ENCODE data around the gene CFDP1. TPM values are rescaled to one million over a fixed set of nuclear protein-coding genes. Genes with fewer than 3 reads are reported as not detected.

CFDP1 gene
- total RNA-seq, 1 donor from 2014 or later = 49.0 TPM

- no peaks in the 10 kb centered on the region for H3K27me3 ChIP-seq
- H3K4me3 ChIP-seq = no peak overlapping the region
- no peak for DNase-seq
- intact Hi-C loops (cut with DNase I) = no loop called here
- H3K4me1 ChIP-seq = peaks cover 6% of the 10 kb centered on the region
- no peak overlapping the region for H3K27ac ChIP-seq
- H3K9me3 ChIP-seq = no peaks in the 10 kb centered on the region
- H3K36me3 ChIP-seq = peaks cover 36% of the 10 kb centered on the region
- TF ChIP-seq, protein P1, sequence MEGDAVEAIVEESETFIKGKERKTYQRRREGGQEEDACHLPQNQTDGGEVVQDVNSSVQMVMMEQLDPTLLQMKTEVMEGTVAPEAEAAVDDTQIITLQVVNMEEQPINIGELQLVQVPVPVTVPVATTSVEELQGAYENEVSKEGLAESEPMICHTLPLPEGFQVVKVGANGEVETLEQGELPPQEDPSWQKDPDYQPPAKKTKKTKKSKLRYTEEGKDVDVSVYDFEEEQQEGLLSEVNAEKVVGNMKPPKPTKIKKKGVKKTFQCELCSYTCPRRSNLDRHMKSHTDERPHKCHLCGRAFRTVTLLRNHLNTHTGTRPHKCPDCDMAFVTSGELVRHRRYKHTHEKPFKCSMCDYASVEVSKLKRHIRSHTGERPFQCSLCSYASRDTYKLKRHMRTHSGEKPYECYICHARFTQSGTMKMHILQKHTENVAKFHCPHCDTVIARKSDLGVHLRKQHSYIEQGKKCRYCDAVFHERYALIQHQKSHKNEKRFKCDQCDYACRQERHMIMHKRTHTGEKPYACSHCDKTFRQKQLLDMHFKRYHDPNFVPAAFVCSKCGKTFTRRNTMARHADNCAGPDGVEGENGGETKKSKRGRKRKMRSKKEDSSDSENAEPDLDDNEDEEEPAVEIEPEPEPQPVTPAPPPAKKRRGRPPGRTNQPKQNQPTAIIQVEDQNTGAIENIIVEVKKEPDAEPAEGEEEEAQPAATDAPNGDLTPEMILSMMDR (IDR thresholded peaks at IDR 0.05) = no peak
- no peak for ATAC-seq
Measured at GRCh38 chr16:75298267-75298666, 135.0 kb downstream of the CFDP1 start.

DNA sequence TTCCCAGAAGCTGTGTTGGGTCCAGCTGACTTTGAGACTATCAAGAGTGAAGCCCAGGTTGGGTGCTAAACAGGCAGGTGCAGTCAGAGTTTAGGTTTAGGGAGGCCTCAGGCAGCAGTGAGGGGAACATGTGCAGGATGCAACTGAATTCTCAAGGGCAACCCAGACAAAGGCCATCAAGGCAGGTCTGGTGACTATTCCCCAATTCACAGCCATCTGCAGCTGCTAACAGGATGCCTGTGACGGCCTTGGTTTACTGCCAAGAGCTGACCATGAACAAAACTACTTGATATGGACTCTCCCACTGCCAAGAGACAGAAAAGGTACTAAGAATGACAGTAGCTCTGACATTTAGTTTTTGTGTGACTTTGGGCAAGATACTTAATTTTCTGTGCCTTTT, 136.7 kb downstream of the CFDP1 start:
- Histone ChIP-seq H3K27ac (no peak overlapping the region), H3K27me3 (no peaks in the 10 kb centered on the region), H3K4me3 (no peak overlapping the region), H3K36me3 (peaks cover 41% of the 10 kb centered on the region), H3K9me3 (no peaks in the 10 kb centered on the region), H3K4me1 (peaks cover 6% of the 10 kb centered on the region)
- TF ChIP-seq, protein P1 (IDR thresholded peaks at IDR 0.05) = no peak
- ATAC-seq = no peak
- intact Hi-C loops (cut with DNase I) = no loop called here
- DNase-seq = no peak

DNA sequence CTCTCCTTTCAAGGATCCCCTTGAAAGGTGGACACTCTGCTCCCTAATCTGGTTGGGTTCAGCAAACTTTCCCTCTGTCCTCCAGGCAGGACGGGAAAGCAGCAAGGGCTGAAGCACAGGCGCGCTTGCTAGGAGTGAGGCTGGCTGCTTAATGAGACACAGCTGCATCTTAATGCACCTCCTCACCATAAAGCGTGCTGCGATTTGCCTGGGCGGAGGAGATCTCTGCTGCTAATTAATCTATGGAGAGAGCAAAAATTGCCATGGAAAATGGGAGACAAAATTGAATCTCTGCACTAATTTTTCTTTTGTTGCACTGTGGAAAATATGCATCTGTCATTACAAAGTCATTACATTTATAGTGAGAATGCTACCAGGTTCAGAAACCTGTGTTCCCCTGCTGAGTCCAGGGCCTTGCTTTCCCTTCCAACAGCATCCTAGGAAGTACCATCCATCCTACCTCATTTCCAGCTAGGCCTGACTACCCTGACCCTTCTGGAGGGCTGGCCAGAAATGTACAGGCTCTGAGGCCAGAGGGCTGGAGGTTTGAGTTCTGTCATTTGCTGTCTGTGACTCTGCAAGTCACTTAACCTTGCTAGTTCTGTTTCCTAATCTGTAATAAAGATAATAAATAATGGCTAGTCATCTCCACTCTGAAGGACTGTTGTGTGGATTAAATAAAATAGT, 138.4 kb downstream of the CFDP1 start:
- DNase-seq (no peak), ATAC-seq (no peak)
- Histone ChIP-seq H3K4me3 (no peak overlapping the region), H3K9me3 (no peaks in the 10 kb centered on the region), H3K27me3 (no peaks in the 10 kb centered on the region), H3K27ac (no peak overlapping the region), H3K36me3 (peaks cover 31% of the 10 kb centered on the region), H3K4me1 (peaks cover 6% of the 10 kb centered on the region)
- TF ChIP-seq, protein P1 (IDR thresholded peaks at IDR 0.05) = no peak
- intact Hi-C loops (cut with DNase I) = no loop called here

DNA sequence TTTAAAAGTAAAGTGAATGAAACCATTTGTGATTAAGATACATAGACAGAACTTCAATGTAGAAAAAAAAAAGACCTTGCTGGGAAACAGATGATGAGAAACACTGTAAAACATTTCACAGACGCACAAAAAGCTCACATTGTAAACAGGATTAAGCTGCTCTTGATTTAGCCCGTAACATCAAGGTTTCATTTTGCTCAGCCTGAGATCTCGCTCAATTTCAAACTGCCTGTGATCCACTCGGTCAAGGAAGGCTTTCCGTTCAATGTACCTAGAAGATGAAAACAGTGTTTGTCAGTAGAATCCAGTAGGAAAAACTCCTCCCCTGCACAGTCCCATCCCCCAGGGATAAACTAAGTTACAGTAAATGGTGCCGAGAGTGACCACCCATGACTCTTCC, 139.5 kb downstream of the CFDP1 start:
- Histone ChIP-seq H3K4me3 (no peak overlapping the region), H3K27me3 (no peaks in the 10 kb centered on the region), H3K4me1 (peaks cover 6% of the 10 kb centered on the region), H3K36me3 (peaks cover 28% of the 10 kb centered on the region), H3K9me3 (no peaks in the 10 kb centered on the region), H3K27ac (no peak overlapping the region)
- ATAC-seq (no peak), DNase-seq (no peak)
- intact Hi-C loops (cut with DNase I) = no loop called here
- TF ChIP-seq, protein P1 (IDR thresholded peaks at IDR 0.05) = no peak

- Histone ChIP-seq H3K27ac (no peak overlapping the region), H3K36me3 (peaks cover 25% of the 10 kb centered on the region), H3K9me3 (no peaks in the 10 kb centered on the region), H3K4me1 (peaks cover 8% of the 10 kb centered on the region), H3K4me3 (no peak overlapping the region), H3K27me3 (no peaks in the 10 kb centered on the region)
- intact Hi-C loops (cut with DNase I) = no loop called here
- ATAC-seq (no peak), DNase-seq (no peak)
- TF ChIP-seq, protein P1 (IDR thresholded peaks at IDR 0.05) = no peak
Measured at GRCh38 chr16:75293173-75293572, 140.1 kb downstream of the CFDP1 start.

- Histone ChIP-seq H3K9me3 (no peaks in the 10 kb centered on the region), H3K36me3 (peaks cover 24% of the 10 kb centered on the region), H3K27ac (no peak overlapping the region), H3K4me3 (no peak overlapping the region), H3K27me3 (no peaks in the 10 kb centered on the region), H3K4me1 (peaks cover 13% of the 10 kb centered on the region)
- no peak for ATAC-seq
- intact Hi-C loops (cut with DNase I) = no loop called here
- TF ChIP-seq, protein P1 (IDR thresholded peaks at IDR 0.05) = no peak
- no peak for DNase-seq
Measured at GRCh38 chr16:75292691-75293090, 140.6 kb downstream of the CFDP1 start.
